HTR-8/SVneo (cell line): Measurements from ENCODE around the gene IQSEC1.

Experiments
- DNase-seq: peaks from one replicate; pipeline ENCODE4 v3.0.0; 2011; ENCODE audit warnings: low spot score, mixed read lengths; ENCODE audit not compliant: insufficient read length
- FAIRE-seq: peaks from 2 replicates; lab custom pipeline; 2011; peaks lifted over from hg19 to GRCh38; lab: Jason Lieb, UNC

Gene IQSEC1

GRCh38 chr3:13019243-13020095 is 53.8 kb downstream of the IQSEC1 start:
- FAIRE-seq = no peak
- peak; percentile 50 for DNase-seq

- FAIRE-seq (no peak), DNase-seq (no peak)
Measured at GRCh38 chr3:13018561-13019242, 54.5 kb downstream of the IQSEC1 start.

GRCh38 chr3:13018043-13018451 is 55.2 kb downstream of the IQSEC1 start:
- no peak for FAIRE-seq

GRCh38 chr3:13017361-13018042 is 55.7 kb downstream of the IQSEC1 start:
- FAIRE-seq = no peak
- no peak for DNase-seq

More at GRCh38 chr3:13018043-13018451, 55.2 kb downstream of the IQSEC1 start:
- no peak for DNase-seq

- FAIRE-seq (no peak), DNase-seq (no peak)
Measured at GRCh38 chr3:13016721-13017255, 56.4 kb downstream of the IQSEC1 start.

GRCh38 chr3:13016083-13016720 is 57.0 kb downstream of the IQSEC1 start:
- FAIRE-seq (no peak), DNase-seq (no peak)

GRCh38 chr3:13015286-13016082 is 57.7 kb downstream of the IQSEC1 start:
- DNase-seq (no peak), FAIRE-seq (no peak)

- DNase-seq (no peak), FAIRE-seq (no peak)
Measured at GRCh38 chr3:13014755-13015285, 58.4 kb downstream of the IQSEC1 start.

GRCh38 chr3:13013994-13014754 is 59.1 kb downstream of the IQSEC1 start:
- DNase-seq = no peak

GRCh38 chr3:13013566-13013965 is 59.7 kb downstream of the IQSEC1 start:
- FAIRE-seq = no peak
- no peak for DNase-seq

More at GRCh38 chr3:13013994-13014754, 59.1 kb downstream of the IQSEC1 start:
- FAIRE-seq = no peak

GRCh38 chr3:13013151-13013561 is 60.1 kb downstream of the IQSEC1 start:
- FAIRE-seq (no peak), DNase-seq (no peak)

GRCh38 chr3:13012221-13012691 is 61.0 kb downstream of the IQSEC1 start:
- FAIRE-seq = no peak

GRCh38 chr3:13011573-13012220 is 61.5 kb downstream of the IQSEC1 start:
- DNase-seq (no peak), FAIRE-seq (no peak)

More at GRCh38 chr3:13012221-13012691, 61.0 kb downstream of the IQSEC1 start:
- no peak for DNase-seq

- FAIRE-seq (no peak), DNase-seq (no peak)
Measured at GRCh38 chr3:13010780-13011572, 62.3 kb downstream of the IQSEC1 start.

- DNase-seq (no peak), FAIRE-seq (no peak)
Measured at GRCh38 chr3:13009946-13010315, 63.3 kb downstream of the IQSEC1 start.

- DNase-seq = no peak
- FAIRE-seq = no peak
Measured at GRCh38 chr3:13009132-13009945, 63.9 kb downstream of the IQSEC1 start.
